OCI-LY1 (cell line): ENCODE measurements around the gene SOCS6.

Experiments used
- CTCF ChIP-seq: fragments of 200-600 bp; sonication (generic), shearing (Covaris generic); IDR thresholded peaks from 2 replicates; pipeline ENCODE4 v1.5.1; 2017; ENCODE audit warnings: mild to moderate bottlenecking, antibody characterized with exemption, low read length, moderate library complexity, mixed read lengths
- EZH2 ChIP-seq: fragments of 200-600 bp; sonication (generic), shearing (Covaris generic); IDR thresholded peaks from 2 replicates; pipeline ENCODE4 v1.8.0; 2017; ENCODE audit warnings: borderline replicate concordance, mixed run types, mild to moderate bottlenecking, antibody characterized with exemption, low read length, moderate library complexity, mixed read lengths

- no peak for TF ChIP-seq EZH2
- no peak for TF ChIP-seq CTCF
These were observed 85.3 kb downstream of the SOCS6 start for GRCh38 chr18:70374154-70374553.
